CD4-positive, CD25-positive, alpha-beta regulatory T cell (primary cell): ENCODE results near the gene RBM17. TPM values are rescaled to one million over a fixed set of nuclear protein-coding genes. Genes with fewer than 3 reads are reported as not detected.

Experiments used
- ATAC-seq, 2 donors: fragments of 150-1000 bp; cut with Tn5 transposase; one replicate each; pipeline ENCODE4 v1.10.0; 2021; ENCODE audit warnings: low read depth in 2 of 2, moderate number of reproducible peaks in 2 of 2, moderate library complexity in 1 of 2
- DNase-seq, 3 donors: peaks; one replicate each; pipeline versions ENCODE4 v3.0.0 to v3.0.0-alpha.2; 2012 to 2022; ENCODE audit warnings: mixed read lengths in 1 of 3
- H3K27ac ChIP-seq: one replicate; pipeline ENCODE4 v1.7.0; 2013; ENCODE audit warnings: mild to moderate bottlenecking, low read length; ENCODE audit not compliant: insufficient read depth, poor library complexity, severe bottlenecking
- H3K27me3 ChIP-seq: one replicate; pipeline ENCODE4 v1.7.0; 2013; ENCODE audit warnings: low read length; ENCODE audit not compliant: control insufficient read depth, insufficient read depth
- H3K36me3 ChIP-seq: one replicate; pipeline ENCODE4 v1.7.0; 2013; ENCODE audit warnings: mild to moderate bottlenecking, low read length, moderate library complexity; ENCODE audit not compliant: control insufficient read depth, insufficient read depth
- H3K4me1 ChIP-seq: 2 replicates; pipeline ENCODE4 v1.7.0; 2013; ENCODE audit warnings: mild to moderate bottlenecking, low read length; ENCODE audit not compliant: insufficient read depth, control insufficient read depth, poor library complexity, severe bottlenecking
- H3K4me3 ChIP-seq: one replicate; pipeline ENCODE4 v1.7.0; 2013; ENCODE audit warnings: low read depth, mild to moderate bottlenecking, low read length, moderate library complexity
- H3K9me3 ChIP-seq, 2 experiments: 1 replicate in 1 of 2; 2 replicates in 1 of 2; pipeline ENCODE4 v1.7.0; 2013; ENCODE audit warnings: low read length in 2 of 2, mild to moderate bottlenecking in 1 of 2, moderate library complexity in 1 of 2; ENCODE audit not compliant: control insufficient read depth in 2 of 2
- H3K27ac Mint-ChIP-seq, 3 donors: one replicate each; pipeline ENCODE4 v1.8.0; 2020 to 2022; ENCODE audit warnings: mild to moderate bottlenecking in 3 of 3, mixed read lengths in 3 of 3, moderate library complexity in 2 of 3
- H3K27me3 Mint-ChIP-seq: one replicate; pipeline ENCODE4 v1.8.0; 2022; ENCODE audit warnings: mild to moderate bottlenecking, mixed read lengths
- H3K36me3 Mint-ChIP-seq: one replicate; pipeline ENCODE4 v1.8.0; 2020; ENCODE audit warnings: mixed read lengths
- H3K4me1 Mint-ChIP-seq, 4 donors: one replicate each; pipeline ENCODE4 v1.8.0; 2020 to 2022; ENCODE audit warnings: mixed read lengths in 4 of 4, mild to moderate bottlenecking in 1 of 4
- H3K4me3 Mint-ChIP-seq, 4 donors: one replicate each; pipeline ENCODE4 v1.8.0; 2020 to 2022; ENCODE audit warnings: mild to moderate bottlenecking in 4 of 4, mixed read lengths in 4 of 4, moderate library complexity in 3 of 4
- H3K9me3 Mint-ChIP-seq, 7 donors: one replicate each; pipeline ENCODE4 v1.8.0; 2020 to 2022; ENCODE audit warnings: mixed read lengths in 7 of 7, mild to moderate bottlenecking in 3 of 7, moderate library complexity in 2 of 7
- polyA plus RNA-seq, 4 donors: library from polyadenylated mRNA; unstranded; fragments of 300-500 nt; fragmentation: Illumina TruSeq; gene quantifications; one replicate each; pipeline ENCODE4 v1.2.3, GENCODE V29; 2021
- total RNA-seq: library from RNA; stranded (reverse); gene quantifications from one replicate; pipeline ENCODE4 v1.2.3, GENCODE V29; 2022

Gene RBM17
- total and polyA plus RNA-seq, 5 donors from 2014 or later, result 63.6 to 168 (median 66.8) TPM

DNA sequence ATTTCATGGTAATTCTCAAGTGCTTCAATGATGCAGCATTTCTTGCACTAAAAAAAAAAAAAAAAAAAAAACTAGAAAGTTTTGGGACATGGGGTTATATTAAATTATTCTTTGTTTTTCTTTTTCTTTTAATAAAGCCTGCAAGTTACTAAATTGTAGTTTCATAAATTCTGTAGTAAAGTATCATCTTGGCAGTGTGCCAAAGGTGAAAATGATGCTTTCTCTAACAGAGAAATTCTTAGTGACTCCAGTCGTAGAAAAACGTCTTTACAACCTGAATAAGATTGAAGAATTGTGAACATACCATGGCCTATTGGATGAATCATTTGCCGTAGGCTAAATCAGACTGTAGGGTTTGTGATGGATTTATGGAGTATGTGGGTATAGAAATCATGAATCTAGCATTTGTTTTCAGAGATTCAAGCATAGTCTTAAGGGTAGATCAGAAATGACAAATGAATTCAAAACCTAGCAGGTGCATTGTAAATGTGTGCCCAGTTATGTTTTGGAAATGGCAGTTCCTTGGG lies 27.1 kb downstream of the RBM17 start:
- peaks cover 51% of the 10 kb centered on the region for H3K36me3 ChIP-seq
- no peak overlapping the region for H3K27ac ChIP-seq
- no peaks in the 10 kb centered on the region for H3K27me3 ChIP-seq
- Mint-ChIP-seq H3K4me1 (peaks cover 2 to 14% (median 9%) of the 10 kb centered on the region in 4 donors), H3K27me3 (no peaks in the 10 kb centered on the region), H3K9me3 (no peaks in the 10 kb centered on the region), H3K36me3 (peaks cover 33% of the 10 kb centered on the region), H3K4me3 (no peak overlapping the region), H3K27ac (no peak overlapping the region)
- DNase-seq (no peak), ATAC-seq (no peak)
- no peaks in the 10 kb centered on the region for H3K9me3 ChIP-seq
- H3K4me3 ChIP-seq, result no peak overlapping the region
- H3K4me1 ChIP-seq, result no peaks in the 10 kb centered on the region

DNA sequence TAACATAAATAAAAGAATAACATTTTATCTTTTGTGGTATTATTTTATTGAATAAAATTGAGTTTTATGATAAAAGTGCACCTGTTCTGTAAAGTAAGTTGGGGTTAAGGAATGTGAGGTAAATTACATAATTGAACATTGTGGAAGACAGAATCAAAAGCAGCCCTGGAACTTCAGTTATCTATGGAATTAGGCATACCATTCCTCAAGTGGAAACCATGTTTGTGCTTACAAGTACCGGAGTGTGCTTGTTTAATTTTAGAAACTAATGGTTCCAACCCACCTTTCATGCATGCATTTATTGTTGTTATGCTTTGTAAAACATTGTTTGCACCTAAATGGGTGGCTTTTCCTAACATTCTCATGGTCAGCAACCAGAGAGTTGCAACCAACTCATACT lies 28.0 kb downstream of the RBM17 start:
- ATAC-seq (no peak), DNase-seq (no peak)
- Mint-ChIP-seq H3K27me3 (no peaks in the 10 kb centered on the region), H3K36me3 (peaks cover 33% of the 10 kb centered on the region), H3K9me3 (no peaks in the 10 kb centered on the region), H3K27ac (no peak overlapping the region), H3K4me1 (peaks cover 2 to 14% (median 9%) of the 10 kb centered on the region in 4 donors), H3K4me3 (no peak overlapping the region)
- H3K4me3 ChIP-seq, result no peak overlapping the region
- H3K36me3 ChIP-seq, result peaks cover 43% of the 10 kb centered on the region
- no peak overlapping the region for H3K27ac ChIP-seq
- H3K4me1 ChIP-seq, result no peaks in the 10 kb centered on the region
- no peaks in the 10 kb centered on the region for H3K27me3 ChIP-seq
- H3K9me3 ChIP-seq, result no peaks in the 10 kb centered on the region

DNA sequence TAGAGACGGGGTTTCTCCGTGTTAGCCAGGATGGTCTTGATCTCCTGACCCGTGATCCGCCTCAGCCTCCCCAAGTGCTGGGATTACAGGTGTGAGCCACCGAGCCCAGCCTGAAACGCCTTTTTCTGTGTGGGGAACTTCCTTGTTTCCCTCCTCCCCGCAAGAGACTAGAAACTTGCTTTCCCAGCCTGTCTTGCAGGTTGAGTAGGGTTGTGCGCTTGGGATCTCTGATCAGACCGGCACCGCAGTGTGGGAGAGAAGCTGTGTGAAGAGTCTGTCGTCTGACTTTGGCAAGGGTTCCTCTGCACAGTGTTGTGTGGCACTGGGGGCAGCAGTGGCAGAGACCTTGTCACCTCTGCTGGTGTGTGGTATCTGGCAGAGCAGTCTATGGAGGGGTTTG lies 28.9 kb downstream of the RBM17 start:
- H3K4me3 Mint-ChIP-seq, result no peak overlapping the region
- H3K9me3 Mint-ChIP-seq, result no peaks in the 10 kb centered on the region
- peaks cover 2 to 11% (median 9%) of the 10 kb centered on the region in 4 donors for H3K4me1 Mint-ChIP-seq
- no peaks in the 10 kb centered on the region for H3K4me1 ChIP-seq
- H3K4me3 ChIP-seq, result no peak overlapping the region
- H3K36me3 ChIP-seq, result peaks cover 34% of the 10 kb centered on the region
- no peaks in the 10 kb centered on the region for H3K9me3 ChIP-seq
- ATAC-seq (no peak), DNase-seq (no peak)
- H3K27ac Mint-ChIP-seq, result peak overlapping the region in 1 of 3 donors; percentile 66
- no peaks in the 10 kb centered on the region for H3K27me3 Mint-ChIP-seq
- no peak overlapping the region for H3K27ac ChIP-seq
- H3K27me3 ChIP-seq, result no peaks in the 10 kb centered on the region
- H3K36me3 Mint-ChIP-seq, result peaks cover 33% of the 10 kb centered on the region

DNA sequence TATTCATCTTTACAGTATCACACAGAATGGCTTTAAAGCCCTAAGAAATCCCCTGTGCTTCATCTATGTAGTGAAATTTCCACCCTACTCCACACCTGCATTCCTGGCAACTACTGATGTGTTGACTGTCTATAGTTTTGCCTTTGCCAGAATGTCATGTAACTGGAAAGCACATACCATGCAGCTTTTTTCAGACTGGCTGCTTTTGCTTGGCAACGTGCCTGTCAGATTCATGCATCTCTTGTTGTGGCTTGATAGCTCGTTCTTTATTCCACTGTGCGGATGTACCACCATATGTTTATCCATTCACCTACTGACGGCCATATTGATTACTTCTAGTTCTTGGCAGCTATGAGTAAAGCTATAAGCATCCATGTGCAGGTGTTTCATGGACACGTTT lies 30.6 kb downstream of the RBM17 start:
- H3K27ac ChIP-seq, result no peak overlapping the region
- ATAC-seq, result no peak
- no peaks in the 10 kb centered on the region for H3K27me3 Mint-ChIP-seq
- no peaks in the 10 kb centered on the region for H3K4me1 ChIP-seq
- no peaks in the 10 kb centered on the region for H3K27me3 ChIP-seq
- H3K36me3 Mint-ChIP-seq, result peaks cover 19% of the 10 kb centered on the region
- H3K4me3 Mint-ChIP-seq, result no peak overlapping the region
- H3K9me3 ChIP-seq, result no peaks in the 10 kb centered on the region
- no peaks in the 10 kb centered on the region for H3K9me3 Mint-ChIP-seq
- H3K4me3 ChIP-seq, result no peak overlapping the region
- H3K27ac Mint-ChIP-seq, result peak overlapping the region in 1 of 3 donors; percentile 59
- no peak for DNase-seq
- peaks cover 17% of the 10 kb centered on the region for H3K36me3 ChIP-seq
- peaks cover 2 to 8% (median 6%) of the 10 kb centered on the region in 4 donors for H3K4me1 Mint-ChIP-seq

DNA sequence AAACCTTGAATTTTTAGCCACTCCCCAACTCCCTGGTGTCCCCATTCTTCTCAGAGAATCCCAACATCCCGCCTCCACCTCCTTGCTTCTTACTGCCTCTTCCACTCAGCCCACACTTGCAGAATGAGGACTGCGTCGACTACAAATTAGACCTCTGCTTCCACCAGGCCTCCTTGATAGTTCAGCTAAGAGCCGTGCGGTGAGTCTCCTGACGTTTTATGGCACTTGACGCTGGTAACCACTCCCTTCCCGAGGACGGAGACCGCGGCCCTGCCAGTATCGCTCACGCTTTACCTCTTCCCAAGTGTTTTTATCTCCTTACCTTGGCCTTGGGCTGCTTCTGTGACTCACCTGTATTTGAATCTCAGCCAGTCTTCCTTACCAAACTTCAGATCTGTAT lies 31.1 kb downstream of the RBM17 start:
- peaks cover 12% of the 10 kb centered on the region for H3K36me3 ChIP-seq
- DNase-seq (no peak), ATAC-seq (no peak)
- no peaks in the 10 kb centered on the region for H3K27me3 ChIP-seq
- H3K27me3 Mint-ChIP-seq, result peaks cover under 1% of the 10 kb centered on the region
- H3K4me1 ChIP-seq, result no peaks in the 10 kb centered on the region
- H3K4me3 ChIP-seq, result no peak overlapping the region
- peaks cover 2 to 7% (median 5%) of the 10 kb centered on the region in 4 donors for H3K4me1 Mint-ChIP-seq
- peak overlapping the region in 2 of 3 donors; percentile 55 to 86 for H3K27ac Mint-ChIP-seq
- no peaks in the 10 kb centered on the region for H3K9me3 ChIP-seq
- no peak overlapping the region for H3K27ac ChIP-seq
- no peak overlapping the region for H3K4me3 Mint-ChIP-seq
- H3K9me3 Mint-ChIP-seq, result no peaks in the 10 kb centered on the region
- peaks cover 16% of the 10 kb centered on the region for H3K36me3 Mint-ChIP-seq

DNA sequence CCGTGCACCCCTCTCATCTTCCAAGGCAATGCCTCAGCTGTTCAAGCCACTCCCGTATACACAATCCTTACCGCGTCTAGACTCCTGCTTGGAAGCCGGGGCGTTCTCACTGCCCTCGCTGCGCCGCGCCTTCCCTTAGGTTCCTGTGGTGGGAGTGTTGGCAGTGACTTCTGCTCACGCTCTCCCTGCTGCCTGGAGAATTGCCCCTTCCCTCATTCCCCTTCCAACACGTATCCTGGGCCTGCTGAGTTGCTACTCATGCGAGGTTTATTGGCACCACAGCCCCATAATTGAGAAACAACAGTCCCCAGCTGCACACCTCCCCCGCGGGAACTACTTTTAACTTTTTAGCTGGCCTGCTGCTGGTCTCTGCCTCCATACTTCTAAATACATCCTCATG lies 31.9 kb downstream of the RBM17 start:
- H3K36me3 Mint-ChIP-seq, result peaks cover 12% of the 10 kb centered on the region
- peak overlapping the region in 1 of 3 donors; percentile 59 for H3K27ac Mint-ChIP-seq
- no peaks in the 10 kb centered on the region for H3K9me3 ChIP-seq
- no peak overlapping the region for H3K4me3 ChIP-seq
- no peak for DNase-seq
- H3K36me3 ChIP-seq, result peaks cover 5% of the 10 kb centered on the region
- no peaks in the 10 kb centered on the region for H3K9me3 Mint-ChIP-seq
- H3K27me3 ChIP-seq, result no peaks in the 10 kb centered on the region
- H3K27ac ChIP-seq, result no peak overlapping the region
- no peaks in the 10 kb centered on the region for H3K4me1 ChIP-seq
- peaks cover 4% of the 10 kb centered on the region for H3K27me3 Mint-ChIP-seq
- no peak overlapping the region for H3K4me3 Mint-ChIP-seq
- peaks cover 2 to 7% (median 5%) of the 10 kb centered on the region in 4 donors for H3K4me1 Mint-ChIP-seq
- no peak for ATAC-seq

DNA sequence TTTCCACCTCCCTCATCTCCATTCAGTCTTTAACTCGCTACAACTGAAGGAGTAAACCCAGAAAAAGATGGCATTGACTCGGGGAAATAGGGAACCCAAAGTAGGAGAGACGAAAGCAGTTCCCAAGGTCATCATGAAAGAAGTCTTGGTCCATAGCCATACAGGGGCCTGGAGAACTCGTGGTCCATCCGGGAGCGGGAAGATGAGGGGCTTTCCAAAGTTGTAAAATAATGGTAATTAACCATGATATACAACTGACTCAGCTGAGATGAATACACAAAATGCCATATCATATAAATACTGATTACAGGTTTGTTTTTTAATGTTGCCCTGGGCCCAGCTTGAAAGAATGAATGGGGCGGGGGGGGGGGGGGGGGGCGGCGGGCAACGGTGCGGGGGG lies 32.3 kb downstream of the RBM17 start:
- no peaks in the 10 kb centered on the region for H3K9me3 Mint-ChIP-seq
- H3K27ac ChIP-seq, result no peak overlapping the region
- H3K4me3 ChIP-seq, result no peak overlapping the region
- H3K9me3 ChIP-seq, result no peaks in the 10 kb centered on the region
- H3K36me3 Mint-ChIP-seq, result peaks cover 9% of the 10 kb centered on the region
- ATAC-seq, result no peak
- no peak for DNase-seq
- peaks cover 2% of the 10 kb centered on the region for H3K36me3 ChIP-seq
- no peak overlapping the region for H3K4me3 Mint-ChIP-seq
- H3K4me1 Mint-ChIP-seq, result peaks cover 2 to 7% (median 5%) of the 10 kb centered on the region in 4 donors
- H3K27me3 Mint-ChIP-seq, result peaks cover 4% of the 10 kb centered on the region
- peak overlapping the region in 1 of 3 donors; percentile 59 for H3K27ac Mint-ChIP-seq
- H3K27me3 ChIP-seq, result no peaks in the 10 kb centered on the region
- no peaks in the 10 kb centered on the region for H3K4me1 ChIP-seq

DNA sequence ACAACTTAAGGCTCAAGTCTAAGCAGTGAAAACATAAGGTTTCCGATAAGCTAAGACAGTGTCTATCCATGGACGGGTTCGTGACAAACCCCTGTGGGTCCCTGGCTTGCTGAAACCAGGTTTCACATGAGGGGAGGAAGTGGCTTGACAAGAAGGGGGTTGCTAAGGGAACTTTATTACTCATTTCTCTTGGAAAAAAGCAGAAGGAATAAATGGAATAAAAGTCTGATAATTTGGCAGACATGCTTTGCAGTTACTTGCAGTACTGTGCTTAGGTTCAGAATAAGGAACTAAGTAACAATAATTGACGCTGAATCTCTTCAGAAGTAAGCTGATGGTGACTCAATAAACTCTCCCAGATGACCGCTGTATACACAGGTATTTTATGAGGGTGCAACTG lies 34.7 kb downstream of the RBM17 start:
- Histone ChIP-seq H3K4me1 (no peaks in the 10 kb centered on the region), H3K4me3 (no peak overlapping the region), H3K36me3 (no peaks in the 10 kb centered on the region), H3K9me3 (no peaks in the 10 kb centered on the region), H3K27ac (no peak overlapping the region), H3K27me3 (no peaks in the 10 kb centered on the region)
- Mint-ChIP-seq H3K27me3 (peaks cover 4% of the 10 kb centered on the region), H3K4me1 (peaks cover 2 to 7% (median 5%) of the 10 kb centered on the region in 4 donors), H3K4me3 (no peak overlapping the region), H3K9me3 (no peaks in the 10 kb centered on the region), H3K27ac (no peak overlapping the region), H3K36me3 (peaks cover 2% of the 10 kb centered on the region)
- DNase-seq (no peak), ATAC-seq (no peak)
